GM19463 (cell line): Measurements from ENCODE around the gene ATXN1.
"Not testable (repeated sequence)": the region's sequence is repeated elsewhere in the genome, so short reads cannot be mapped to it uniquely, and the experiment has no call there.

Experiments used
- ATAC-seq: cut with Tn5 transposase; IDR thresholded peaks from one replicate; pipeline ENCODE4 v1.9.1; 2021; ENCODE audit warnings: mild to moderate bottlenecking, moderate library complexity; ENCODE audit not compliant: unreplicated experiment

The ATXN1 gene

GRCh38 chr6:16378360-16378759 is 382.9 kb downstream of the ATXN1 start:
- ATAC-seq, result not testable (repeated sequence)

DNA sequence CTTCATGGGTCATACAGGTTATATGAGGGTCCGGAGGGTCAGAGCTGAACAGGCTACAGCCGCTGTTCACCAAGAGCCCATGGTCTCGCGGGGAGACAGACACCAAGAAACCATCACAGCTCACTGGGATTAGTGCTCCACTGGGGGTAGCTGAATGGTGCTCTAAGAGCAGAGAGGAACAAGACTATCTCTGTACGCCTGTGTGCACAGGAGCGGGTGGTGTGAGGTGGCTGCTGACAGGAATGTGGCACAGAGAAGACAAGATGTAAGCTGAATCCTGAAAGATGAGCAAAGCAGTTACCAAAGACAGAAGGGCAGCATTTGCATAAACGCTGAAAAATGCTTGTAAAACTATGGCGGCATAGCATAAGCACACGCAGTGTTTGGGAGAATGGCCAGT is 383.8 kb downstream of the ATXN1 start:
- ATAC-seq, result no peak

DNA sequence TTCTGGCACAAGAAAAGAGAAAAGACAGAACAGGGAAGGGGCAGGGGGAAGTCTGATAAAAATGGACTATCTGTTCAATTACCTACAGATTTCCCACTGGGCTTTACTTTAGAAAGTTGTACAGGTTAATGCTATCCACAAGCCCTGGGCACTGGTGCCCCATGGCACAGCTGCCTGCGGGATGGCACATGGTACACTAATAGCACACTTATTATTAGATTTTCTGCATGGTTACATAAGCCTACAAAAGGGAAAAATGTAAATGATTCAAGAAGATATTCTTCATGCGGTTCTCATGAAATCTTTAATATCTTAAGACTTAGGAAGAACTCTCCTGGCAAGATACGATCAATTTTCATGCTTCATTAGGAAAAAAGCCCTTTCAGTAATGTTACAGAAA is 385.4 kb downstream of the ATXN1 start:
- no peak for ATAC-seq

GRCh38 chr6:16375206-16375605 is 386.1 kb downstream of the ATXN1 start:
- no peak for ATAC-seq

DNA sequence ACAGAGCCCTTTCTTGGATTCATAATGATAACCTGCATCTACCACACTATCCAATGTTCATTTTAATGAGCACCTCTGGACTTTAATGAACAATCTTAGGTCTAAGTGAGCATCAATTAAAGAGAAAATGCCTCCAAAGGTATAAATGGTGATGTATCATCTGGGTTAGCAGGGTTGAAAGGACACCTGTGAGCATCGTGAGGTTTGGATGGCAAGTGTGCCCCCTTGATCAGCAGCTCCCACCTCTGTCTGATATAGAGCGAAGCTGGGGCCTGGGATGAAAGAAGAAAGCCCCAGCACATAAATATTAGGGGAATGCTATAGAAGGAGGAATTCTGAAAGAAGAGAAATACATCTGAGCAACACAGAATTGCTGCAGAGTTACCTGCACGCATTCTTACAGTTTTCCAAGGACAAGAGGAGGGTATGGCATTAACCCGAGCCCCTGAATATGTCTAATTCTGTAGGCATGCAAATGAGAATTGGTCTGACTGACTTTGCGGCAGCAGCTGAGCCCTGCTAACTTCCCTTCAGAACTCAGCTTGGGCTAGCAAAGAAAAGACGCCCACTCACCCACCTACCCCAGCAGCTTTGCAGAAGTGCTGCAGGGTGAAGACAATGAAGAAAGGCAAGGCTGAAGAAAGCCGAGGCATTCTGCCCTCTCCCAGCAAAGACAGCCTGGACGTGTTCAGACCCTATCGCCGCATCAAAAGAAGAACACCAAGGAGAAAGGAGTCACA is 386.6 kb downstream of the ATXN1 start:
- no peak for ATAC-seq

DNA sequence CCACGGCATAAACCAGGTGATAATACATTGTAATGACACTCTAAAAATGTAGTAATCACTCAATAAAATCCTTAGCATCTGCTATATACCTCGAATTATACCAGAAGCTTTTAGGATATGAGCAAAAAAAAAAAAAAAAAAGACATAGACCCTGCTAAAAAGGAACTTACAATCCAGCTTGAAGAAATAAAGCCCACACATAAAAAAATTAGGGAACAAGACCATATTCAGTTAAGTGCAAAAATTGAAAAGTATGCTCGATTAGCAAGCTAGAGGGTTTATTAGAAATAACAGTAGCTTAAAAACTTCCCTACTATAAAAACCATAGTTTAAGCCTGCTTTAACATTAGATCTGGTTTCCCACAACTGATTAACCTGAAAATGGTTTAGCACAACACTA is 387.2 kb downstream of the ATXN1 start:
- no peak for ATAC-seq

DNA sequence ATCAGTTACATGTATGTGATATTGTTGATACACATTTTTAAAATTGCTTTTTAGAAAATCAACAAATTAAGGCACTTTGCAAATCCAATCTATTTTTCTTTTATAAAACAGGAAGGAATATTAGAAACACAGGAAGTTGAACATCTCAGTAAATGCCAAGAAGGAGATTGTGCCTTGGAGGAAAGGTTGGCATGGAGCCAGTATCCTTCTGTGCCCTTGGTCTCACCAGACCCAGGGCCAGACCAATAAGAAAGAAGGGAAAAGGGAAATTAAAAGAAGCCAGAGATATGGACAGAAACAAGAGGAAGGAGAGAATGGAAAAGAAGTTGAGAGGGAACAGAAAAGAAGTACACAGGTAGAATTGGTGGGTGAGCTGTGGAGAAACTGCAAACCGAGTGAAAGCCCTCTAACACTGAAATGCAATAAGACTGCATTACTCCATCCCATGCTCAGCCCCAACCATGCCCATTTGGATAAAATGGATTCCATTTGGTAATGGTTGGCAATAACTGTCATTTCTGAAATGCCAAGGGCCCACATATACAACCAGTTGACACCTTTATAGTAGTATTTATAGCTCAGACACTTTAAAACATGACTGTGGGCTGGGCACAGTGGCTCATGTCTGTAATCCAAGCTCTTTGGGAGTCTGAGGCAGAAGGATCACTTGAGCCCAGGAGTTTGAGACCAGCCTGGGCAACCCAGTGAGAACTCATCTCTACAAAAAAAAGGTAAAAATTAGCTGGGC is 389.1 kb downstream of the ATXN1 start:
- ATAC-seq, result no peak

- ATAC-seq, result no peak
Measured at GRCh38 chr6:16371401-16371800, 389.9 kb downstream of the ATXN1 start.

GRCh38 chr6:16370943-16371342 is 390.3 kb downstream of the ATXN1 start:
- ATAC-seq, result no peak

DNA sequence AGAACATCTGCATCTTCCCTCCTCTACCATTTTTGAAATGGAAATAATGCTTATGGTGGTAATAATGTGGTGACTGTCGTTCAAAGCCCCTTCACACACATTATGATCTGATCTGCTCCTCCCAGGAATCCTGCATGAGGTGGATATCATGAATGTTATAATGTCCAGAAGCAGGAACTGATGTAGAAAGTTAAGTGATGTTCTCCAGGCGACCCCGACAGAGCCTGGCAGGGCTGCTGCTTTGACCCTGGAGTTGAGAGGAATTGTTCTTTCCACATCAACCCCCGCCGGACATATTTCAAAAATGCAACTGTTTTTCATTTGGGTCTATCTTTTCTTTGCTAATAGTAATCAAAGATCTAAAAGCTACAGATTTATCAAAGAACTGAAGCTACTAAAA is 391.3 kb downstream of the ATXN1 start:
- ATAC-seq, result no peak

DNA sequence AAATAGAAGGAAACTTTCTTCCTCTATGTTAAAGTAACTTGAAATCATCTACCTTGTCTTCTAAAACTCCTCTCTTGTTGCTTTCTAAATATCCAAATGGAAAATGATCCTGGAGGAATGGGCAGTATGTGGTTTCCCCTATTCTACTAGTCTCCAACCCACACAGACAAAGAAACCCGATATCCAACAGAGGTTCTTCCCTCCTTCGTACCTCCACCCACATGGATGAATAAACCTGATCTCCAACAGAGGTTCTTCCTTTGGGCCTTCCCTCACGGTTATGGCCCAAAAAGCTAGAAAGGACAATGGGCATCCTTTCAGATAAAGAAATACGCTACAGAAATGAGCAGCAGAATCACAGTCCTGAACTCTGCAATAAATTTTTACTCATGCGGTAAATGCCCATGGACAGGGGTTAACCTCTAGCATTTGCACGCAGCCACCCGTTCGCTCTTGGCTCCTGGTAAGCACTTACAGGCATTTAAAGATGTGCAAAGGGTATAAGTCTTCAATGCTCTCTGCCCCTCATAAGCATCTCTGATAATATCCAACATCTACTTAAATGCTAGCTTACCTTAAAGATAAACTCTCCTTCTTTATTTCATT is 392.0 kb downstream of the ATXN1 start:
- no peak for ATAC-seq

- no peak for ATAC-seq
Measured at GRCh38 chr6:16367571-16367970, 393.7 kb downstream of the ATXN1 start.

DNA sequence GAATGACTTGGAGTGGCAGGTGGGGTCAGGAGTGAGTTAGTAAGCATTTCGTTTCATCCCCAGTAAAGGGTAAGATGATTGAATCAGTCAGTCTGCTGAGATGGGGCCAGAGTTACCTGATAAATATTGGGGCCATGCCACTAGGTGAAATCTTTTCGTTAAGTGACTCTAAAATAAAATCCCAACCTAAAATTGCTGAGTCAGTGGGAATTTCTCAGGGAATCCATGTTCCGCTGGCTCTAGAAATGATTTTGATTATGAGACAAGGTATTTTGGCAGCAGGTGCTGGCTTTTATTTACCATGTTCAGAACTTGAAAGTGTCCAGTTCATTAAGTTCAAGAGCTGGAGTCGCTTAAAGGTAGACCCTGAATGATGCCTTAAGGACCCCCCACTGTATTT is 397.5 kb downstream of the ATXN1 start:
- no peak for ATAC-seq

DNA sequence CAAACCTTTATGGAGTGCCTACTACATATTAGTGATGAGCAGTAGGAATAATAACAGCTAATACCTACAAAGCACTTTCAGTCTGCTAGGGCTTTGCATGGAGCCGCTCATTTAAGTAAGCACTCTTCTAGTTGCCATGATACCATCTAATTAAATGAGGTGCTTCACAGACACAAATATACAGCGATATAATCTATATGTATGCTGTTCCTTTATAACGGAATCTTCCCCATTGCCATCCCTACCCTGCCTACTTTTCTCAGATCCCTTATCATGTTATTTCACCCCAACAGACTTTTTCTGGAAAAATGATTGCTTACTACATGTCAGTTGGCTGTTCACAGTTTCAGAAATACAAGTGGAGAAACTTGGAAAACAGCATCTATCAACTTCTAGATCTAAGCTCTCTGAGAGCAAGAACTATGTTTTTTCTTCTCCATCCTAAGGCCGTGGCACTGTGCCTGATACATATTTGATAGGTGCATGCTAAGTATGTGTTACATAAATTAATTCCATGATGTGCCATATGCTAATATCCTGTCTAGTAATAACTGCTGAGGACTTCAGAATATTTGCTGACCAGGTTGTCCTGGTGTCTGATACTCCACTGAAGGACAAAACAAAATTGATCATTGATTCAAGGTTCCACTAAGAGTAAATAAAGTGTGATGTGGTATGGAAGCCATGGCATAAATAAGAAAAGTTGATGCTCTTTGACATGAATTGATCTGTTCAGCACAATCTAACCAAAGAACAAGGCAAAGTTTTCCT is 398.3 kb downstream of the ATXN1 start:
- no peak for ATAC-seq

- ATAC-seq, result no peak
Measured at GRCh38 chr6:16362296-16362695, 399.0 kb downstream of the ATXN1 start.

GRCh38 chr6:16361861-16362260 is 399.4 kb downstream of the ATXN1 start:
- ATAC-seq, result no peak

- no peak for ATAC-seq
Measured at GRCh38 chr6:16361121-16361520, 400.1 kb downstream of the ATXN1 start.

DNA sequence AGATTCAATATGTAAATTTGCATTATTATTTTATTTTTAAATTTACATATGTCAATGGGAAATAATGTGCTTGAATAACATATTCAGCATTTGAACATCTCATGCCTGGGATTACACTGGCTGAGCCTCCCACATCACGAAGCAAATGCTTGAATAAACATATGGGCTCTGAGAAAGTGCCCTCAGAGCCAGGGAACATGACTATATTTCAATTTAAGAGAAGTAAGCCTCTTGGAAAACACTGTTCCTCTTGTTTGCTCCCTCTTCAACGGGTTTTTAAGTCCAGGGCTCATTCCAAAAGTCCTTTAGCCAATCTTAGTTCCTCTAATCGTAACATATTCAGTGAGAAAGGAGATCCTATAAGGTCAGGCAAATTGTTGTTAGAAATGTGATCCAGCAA is 400.9 kb downstream of the ATXN1 start:
- no peak for ATAC-seq

DNA sequence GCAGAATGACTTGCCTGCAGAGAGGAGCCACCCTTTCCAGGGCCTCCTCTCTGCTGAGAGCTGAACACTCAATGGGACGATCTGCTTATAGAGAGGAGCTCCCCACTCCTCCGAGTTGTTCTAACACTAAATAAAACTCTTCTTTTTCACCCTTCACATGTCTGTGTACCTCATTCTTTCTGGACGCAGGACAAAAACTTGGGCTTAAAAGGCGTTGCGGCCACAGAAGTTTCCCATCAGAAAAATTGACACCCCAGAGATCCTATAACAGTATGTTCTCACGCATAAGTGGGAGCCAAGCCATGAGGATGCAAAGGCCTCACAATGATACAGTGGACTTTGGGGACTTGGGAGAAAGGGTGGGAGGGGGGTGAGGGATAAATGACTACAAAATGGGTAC is 401.7 kb downstream of the ATXN1 start:
- ATAC-seq, result no peak

DNA sequence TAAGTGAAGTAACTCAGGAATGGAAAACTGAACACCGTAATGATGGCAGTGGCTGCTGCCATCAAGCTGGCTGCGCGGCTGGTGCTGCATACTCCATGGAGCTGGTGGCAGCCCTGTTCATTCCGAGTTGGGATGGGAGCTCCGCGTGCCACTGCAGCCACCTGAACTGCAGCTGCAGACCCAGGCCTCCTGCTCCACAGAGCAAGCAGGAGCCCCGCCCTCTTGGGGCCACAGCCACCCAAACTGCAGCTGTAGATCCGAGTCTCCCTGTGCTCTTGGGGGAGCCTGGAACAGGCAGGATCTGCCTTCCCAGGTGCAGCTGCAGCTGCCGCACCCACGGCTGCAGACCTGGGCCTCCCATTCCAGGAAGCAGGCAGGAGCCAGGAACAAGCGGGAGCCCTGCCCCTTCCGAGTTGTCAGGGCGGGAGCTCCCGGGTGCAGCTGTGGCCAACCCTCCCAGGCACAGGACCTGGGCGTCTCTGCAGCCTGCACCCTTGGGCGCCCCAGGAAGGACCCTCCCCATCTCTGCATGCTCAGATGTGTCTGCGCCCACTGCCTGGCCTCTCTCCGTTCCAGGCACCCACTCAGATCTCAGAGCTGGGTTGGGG is 402.6 kb downstream of the ATXN1 start:
- ATAC-seq, result no peak
